Activated T-cell treated with anti-CD3 and anti-CD28 coated beads for 4 hours (primary cell): ENCODE data around the gene NOP16.
"Not testable (repeated sequence)": the region's sequence is repeated elsewhere in the genome, so short reads cannot be mapped to it uniquely, and the experiment has no call there.

Experiments used
- DNase-seq: peaks from one replicate; pipeline ENCODE4 v3.0.0-alpha.2; 2020

Gene NOP16

GRCh38 chr5:176408590-176408989, 20.2 kb upstream of the NOP16 start:
- no peak for DNase-seq

- not testable (repeated sequence) for DNase-seq
Measured at GRCh38 chr5:176408252-176408573, 19.8 kb upstream of the NOP16 start.

- no peak for DNase-seq
Measured at GRCh38 chr5:176407456-176408251, 19.3 kb upstream of the NOP16 start.

- DNase-seq: no peak
Measured at GRCh38 chr5:176406436-176407052, 18.1 kb upstream of the NOP16 start.

- no peak for DNase-seq
Measured at GRCh38 chr5:176405656-176406435, 17.4 kb upstream of the NOP16 start.

- DNase-seq: no peak
Measured at GRCh38 chr5:176401281-176402205, 13.1 kb upstream of the NOP16 start.

- no peak for DNase-seq
Measured at GRCh38 chr5:176400382-176401156, 12.2 kb upstream of the NOP16 start.

GRCh38 chr5:176397736-176398420, 9.5 kb upstream of the NOP16 start:
- DNase-seq: no peak

GRCh38 chr5:176396330-176396729, 7.9 kb upstream of the NOP16 start:
- no peak for DNase-seq

- no peak for DNase-seq
Measured at GRCh38 chr5:176394881-176395675, 6.7 kb upstream of the NOP16 start.

- DNase-seq: no peak
Measured at GRCh38 chr5:176394096-176394495, 5.7 kb upstream of the NOP16 start.

GRCh38 chr5:176392526-176392925, 4.1 kb upstream of the NOP16 start:
- no peak for DNase-seq

GRCh38 chr5:176391999-176392398, 3.6 kb upstream of the NOP16 start:
- no peak for DNase-seq

GRCh38 chr5:176391479-176391878, 3.1 kb upstream of the NOP16 start:
- no peak for DNase-seq

GRCh38 chr5:176389135-176390123, 1.0 kb upstream of the NOP16 start:
- no peak for DNase-seq

- DNase-seq: no peak
Measured at GRCh38 chr5:176388003-176388443, 375 bp downstream of the NOP16 start.

- no peak for DNase-seq
Measured at GRCh38 chr5:176387384-176387925, 943 bp downstream of the NOP16 start.

- DNase-seq: no peak
Measured at GRCh38 chr5:176386491-176386890, 1.9 kb downstream of the NOP16 start.

GRCh38 chr5:176384991-176385390, 3.4 kb downstream of the NOP16 start:
- DNase-seq: no peak
